ENCODE data around the gene NEDD9. TPM values are rescaled to one million over a fixed set of nuclear protein-coding genes. Genes with fewer than 3 reads are reported as not detected.

Gene NEDD9
- total and polyA plus RNA-seq, 10 of the 15 experiments (the other 5 are each of a cell fraction or from before 2014, with no cell fraction given), result 4.9 to 92.6 (median 14.6) TPM

DNA sequence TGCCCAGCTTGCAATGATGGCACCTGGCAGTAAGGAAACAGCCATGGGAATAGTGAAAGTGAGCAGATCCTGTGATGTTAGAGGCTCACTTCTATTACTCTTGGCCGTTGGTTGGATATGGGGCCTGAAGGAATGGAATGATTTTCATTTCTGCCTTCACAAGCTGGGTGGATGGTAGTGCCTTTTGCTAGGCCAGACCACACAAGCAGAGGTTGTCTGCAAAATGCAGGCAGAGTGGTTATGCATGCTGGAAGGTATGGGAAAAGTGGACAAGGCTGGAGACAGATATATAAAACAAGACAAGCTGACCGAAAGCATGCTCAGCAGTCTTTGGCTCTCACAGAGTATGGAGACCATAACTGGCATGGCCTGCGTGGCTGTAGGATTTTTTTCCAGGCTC, 70.2 kb downstream of the NEDD9 start:
- no peak overlapping the region for H3K4me3 ChIP-seq
- WGBS (ENCODE audit: insufficient coverage, insufficient replicate concordance, low lambda C conversion rate, missing lambda C conversion rate), result 97% methylated on average over 3 of the region's 3 CpGs
- no peak overlapping the region for H3K4me2 ChIP-seq (ENCODE audit: control insufficient read depth, insufficient read depth)
- RAD21 ChIA-PET (ENCODE audit: unreplicated experiment), result interaction anchor here (0.9 kb wide), 2 partner anchors 13 to 353 kb away, joined by 3 to 4 read pairs; no protein-coding TSS in a partner anchor
- CTCF ChIA-PET, result interaction anchor here (1.1 to 2.4 kb wide), 4 partner anchors 10 to 413 kb away, joined by 3 to 11 read pairs (median 6); no protein-coding TSS in a partner anchor
- TF ChIP-seq YY1 (IDR thresholded peaks at IDR 0.05; ENCODE audit: low read depth, low read length), result no peak
- no peak for TF ChIP-seq HDAC2 (IDR thresholded peaks at IDR 0.05)
- no peak for TF ChIP-seq ATF7 (IDR thresholded peaks at IDR 0.05; ENCODE audit: low read depth)
- TF ChIP-seq CEBPB (IDR thresholded peaks at IDR 0.05; ENCODE audit: borderline replicate concordance in 1 of 2, low read depth in 2 of 2, low read length in 2 of 2), result no peak
- BruUV-seq (replicated peaks), result no TSS peak
- no peaks in the 10 kb centered on the region for H4K20me1 ChIP-seq (ENCODE audit: control insufficient read depth, insufficient read depth)
- POLR2A ChIA-PET, result no interaction called here
- DNase-seq (ENCODE audit: low read depth, low spot score) (no peak), ATAC-seq (no peak), FAIRE-seq (no peak)
- H3K9me3 ChIP-seq (replicated peaks; ENCODE audit: control insufficient read depth, insufficient read depth, low read length), result no peaks in the 10 kb centered on the region
- no peaks in the 10 kb centered on the region for H3K79me2 ChIP-seq (ENCODE audit: control insufficient read depth, insufficient read depth, low read length)
- no peak overlapping the region for H3K9ac ChIP-seq (ENCODE audit: control insufficient read depth, insufficient read depth, low read length)
- in situ Hi-C loops (cut with MboI), result no loop called here
- no peaks in the 10 kb centered on the region for H3K27me3 ChIP-seq (replicated peaks in 1 of 2; ENCODE audit: control insufficient read depth in 2 of 2, insufficient read depth in 2 of 2, low read length in 1 of 2)
- no peak overlapping the region for H2AFZ ChIP-seq (ENCODE audit: control insufficient read depth, low read depth, low read length)
- SMC1A ChIA-PET (ENCODE audit: uncharacterized antibody, unreplicated experiment), result interaction anchor here (0.8 to 2.0 kb wide), 3 partner anchors 8 to 200 kb away, joined by 3 to 5 read pairs (median 4); no protein-coding TSS in a partner anchor
- intact Hi-C loops (cut with micrococcal nuclease; ENCODE audit: unreplicated experiment), result no loop called here
- no peak overlapping the region for H3K27ac ChIP-seq (ENCODE audit: control insufficient read depth, insufficient read depth)
- peaks cover 6% of the 10 kb centered on the region; the same call in 1 of the 2 replicates for H3K4me1 ChIP-seq (ENCODE audit: control insufficient read depth, insufficient read depth, low read length)
- H3K36me3 ChIP-seq (ENCODE audit: control insufficient read depth in 2 of 2, insufficient read depth in 2 of 2, low read length in 1 of 2), result no peaks in the 10 kb centered on the region

DNA sequence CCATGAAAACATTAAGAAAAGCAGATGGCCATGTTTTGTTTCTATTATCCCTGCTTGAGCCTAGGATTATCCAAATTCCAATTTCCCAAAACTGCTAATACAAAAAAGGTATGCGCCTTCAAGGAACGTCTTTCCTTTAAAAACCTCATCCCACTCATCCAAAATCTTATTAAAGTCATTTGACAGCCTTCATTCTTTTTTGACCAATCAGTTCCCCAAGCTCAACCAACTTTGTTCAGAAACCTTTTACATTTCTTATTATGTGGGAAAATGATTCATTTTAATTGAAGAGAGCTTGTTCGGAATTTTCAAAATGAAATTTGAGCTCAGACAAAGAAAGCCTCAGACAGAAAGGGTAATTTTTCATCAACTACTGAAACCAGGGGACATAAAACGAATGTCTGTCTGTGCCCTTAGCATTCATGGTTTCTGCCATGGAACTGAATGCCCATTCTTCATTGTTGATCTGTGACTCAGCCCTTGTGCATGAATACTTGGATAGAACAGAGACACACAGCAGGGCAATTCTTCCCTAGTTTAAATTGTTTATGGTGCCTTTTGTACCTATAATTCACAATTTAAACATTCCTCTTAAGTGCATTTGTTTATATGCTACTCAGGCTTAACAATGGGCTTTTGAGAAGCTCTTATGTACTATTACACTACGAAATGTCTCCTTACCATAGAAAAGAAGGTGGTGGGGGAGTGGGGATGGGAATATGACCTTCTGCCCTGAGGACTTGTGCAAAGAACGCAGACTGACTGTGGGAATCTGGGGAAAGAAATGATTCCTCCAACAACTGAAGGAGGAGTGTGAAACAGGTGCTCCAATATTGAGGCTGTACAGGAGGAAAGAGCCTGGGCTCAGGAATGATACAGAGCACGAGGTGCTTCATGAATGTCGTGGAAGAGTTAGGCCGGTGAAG, 71.2 kb downstream of the NEDD9 start:
- H3K36me3 ChIP-seq (ENCODE audit: control insufficient read depth in 2 of 2, insufficient read depth in 2 of 2, low read length in 1 of 2), result no peaks in the 10 kb centered on the region
- ChIA-PET SMC1A (ENCODE audit: uncharacterized antibody, unreplicated experiment) (interaction anchor here (1.0 to 1.4 kb wide), 4 partner anchors 82 to 335 kb away, joined by 3 read pairs; no protein-coding TSS in a partner anchor), POLR2A (no interaction called here), RAD21 (ENCODE audit: unreplicated experiment) (no interaction called here), CTCF (interaction anchor here (2.0 to 2.4 kb wide), 2 partner anchors 11 to 17 kb away, joined by 8 to 11 read pairs; no protein-coding TSS in a partner anchor)
- DNase-seq (ENCODE audit: low read depth, low spot score) (no peak), ATAC-seq (no peak), FAIRE-seq (no peak)
- H2AFZ ChIP-seq (ENCODE audit: control insufficient read depth, low read depth, low read length), result no peak overlapping the region
- H3K27me3 ChIP-seq (replicated peaks in 1 of 2; ENCODE audit: control insufficient read depth in 2 of 2, insufficient read depth in 2 of 2, low read length in 1 of 2), result no peaks in the 10 kb centered on the region
- H3K4me1 ChIP-seq (ENCODE audit: control insufficient read depth, insufficient read depth, low read length), result peaks cover 6% of the 10 kb centered on the region; the same call in 1 of the 2 replicates
- no TSS peak for BruUV-seq (replicated peaks)
- no peak overlapping the region for H3K4me2 ChIP-seq (ENCODE audit: control insufficient read depth, insufficient read depth)
- in situ Hi-C loops (cut with MboI) (no loop called here), intact Hi-C loops (cut with micrococcal nuclease; ENCODE audit: unreplicated experiment) (no loop called here)
- no peak overlapping the region for H3K27ac ChIP-seq (ENCODE audit: control insufficient read depth, insufficient read depth)
- no peaks in the 10 kb centered on the region for H3K9me3 ChIP-seq (replicated peaks; ENCODE audit: control insufficient read depth, insufficient read depth, low read length)
- no peaks in the 10 kb centered on the region for H3K79me2 ChIP-seq (ENCODE audit: control insufficient read depth, insufficient read depth, low read length)
- no peak overlapping the region for H3K4me3 ChIP-seq
- 89% methylated on average over 9 of the region's 9 CpGs for WGBS (ENCODE audit: insufficient coverage, insufficient replicate concordance, low lambda C conversion rate, missing lambda C conversion rate)
- TF ChIP-seq NFYB (IDR thresholded peaks at IDR 0.05; ENCODE audit: insufficient read depth, low read depth, low read length) (no peak), ZZZ3 (IDR thresholded peaks at IDR 0.05; ENCODE audit: control insufficient read depth, insufficient read length, low read depth) (no peak), LARP7 (IDR thresholded peaks at IDR 0.05) (no peak), ESRRA (IDR thresholded peaks at IDR 0.05; ENCODE audit: low read length) (no peak), DPF2 (IDR thresholded peaks at IDR 0.05) (no peak), KLF5 (IDR thresholded peaks at IDR 0.05; ENCODE audit: partially characterized antibody) (no peak)
- TF ChIP-seq, protein P1, sequence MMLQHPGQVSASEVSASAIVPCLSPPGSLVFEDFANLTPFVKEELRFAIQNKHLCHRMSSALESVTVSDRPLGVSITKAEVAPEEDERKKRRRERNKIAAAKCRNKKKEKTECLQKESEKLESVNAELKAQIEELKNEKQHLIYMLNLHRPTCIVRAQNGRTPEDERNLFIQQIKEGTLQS (IDR thresholded peaks at IDR 0.05; ENCODE audit: borderline replicate concordance, extremely low read depth, low read depth, low read length), result no peak
- TF ChIP-seq, protein P2, sequence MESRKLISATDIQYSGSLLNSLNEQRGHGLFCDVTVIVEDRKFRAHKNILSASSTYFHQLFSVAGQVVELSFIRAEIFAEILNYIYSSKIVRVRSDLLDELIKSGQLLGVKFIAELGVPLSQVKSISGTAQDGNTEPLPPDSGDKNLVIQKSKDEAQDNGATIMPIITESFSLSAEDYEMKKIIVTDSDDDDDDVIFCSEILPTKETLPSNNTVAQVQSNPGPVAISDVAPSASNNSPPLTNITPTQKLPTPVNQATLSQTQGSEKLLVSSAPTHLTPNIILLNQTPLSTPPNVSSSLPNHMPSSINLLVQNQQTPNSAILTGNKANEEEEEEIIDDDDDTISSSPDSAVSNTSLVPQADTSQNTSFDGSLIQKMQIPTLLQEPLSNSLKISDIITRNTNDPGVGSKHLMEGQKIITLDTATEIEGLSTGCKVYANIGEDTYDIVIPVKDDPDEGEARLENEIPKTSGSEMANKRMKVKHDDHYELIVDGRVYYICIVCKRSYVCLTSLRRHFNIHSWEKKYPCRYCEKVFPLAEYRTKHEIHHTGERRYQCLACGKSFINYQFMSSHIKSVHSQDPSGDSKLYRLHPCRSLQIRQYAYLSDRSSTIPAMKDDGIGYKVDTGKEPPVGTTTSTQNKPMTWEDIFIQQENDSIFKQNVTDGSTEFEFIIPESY (IDR thresholded peaks at IDR 0.05), result no peak
- H4K20me1 ChIP-seq (ENCODE audit: control insufficient read depth, insufficient read depth), result no peaks in the 10 kb centered on the region
- no peak overlapping the region for H3K9ac ChIP-seq (ENCODE audit: control insufficient read depth, insufficient read depth, low read length)

All from GM12878 (cell line).